Hepatocyte (in vitro differentiated cells): ENCODE measurements around the gene HEBP2. TPM values are rescaled to one million over a fixed set of nuclear protein-coding genes. Genes with fewer than 3 reads are reported as not detected.
"Not testable (repeated sequence)": the region's sequence is repeated elsewhere in the genome, so short reads cannot be mapped to it uniquely, and the experiment has no call there.

Experiments
- DNase-seq: peaks from one replicate; pipeline ENCODE4 v3.0.0-alpha.2; 2016; ENCODE audit warnings: low spot score
- H2AFZ ChIP-seq: fragments of 200-600 bp; sonication (generic); 2 replicates; pipeline ENCODE4 v1.6.0; 2016; ENCODE audit warnings: antibody characterized with exemption, mild to moderate bottlenecking
- H3K27ac ChIP-seq: fragments of 200-600 bp; sonication (generic); 2 replicates; pipeline ENCODE4 v1.5.1; 2016; ENCODE audit warnings: mild to moderate bottlenecking
- H3K27me3 ChIP-seq: fragments of 200-600 bp; sonication (generic); 2 replicates; pipeline ENCODE4 v1.6.1; 2016
- H3K36me3 ChIP-seq: fragments of 200-600 bp; sonication (generic); replicated peaks from 2 replicates; pipeline ENCODE4 v1.5.1; 2016; ENCODE audit warnings: low read depth; ENCODE audit not compliant: insufficient read depth
- H3K4me1 ChIP-seq: fragments of 200-600 bp; sonication (generic); 2 replicates; pipeline ENCODE4 v1.5.1; 2016; ENCODE audit warnings: mild to moderate bottlenecking, moderate library complexity; ENCODE audit not compliant: insufficient read depth
- H3K4me2 ChIP-seq: fragments of 200-600 bp; sonication (generic); 2 replicates; pipeline ENCODE4 v1.6.0; 2016
- H3K4me3 ChIP-seq: fragments of 200-600 bp; sonication (generic); 2 replicates; pipeline ENCODE4 v1.5.1; 2016; ENCODE audit warnings: mild to moderate bottlenecking
- H3K79me2 ChIP-seq: fragments of 200-600 bp; sonication (generic); 2 replicates; pipeline ENCODE4 v1.6.0; 2017; ENCODE audit warnings: mild to moderate bottlenecking
- H3K9me2 ChIP-seq: fragments of 200-600 bp; sonication (generic); replicated peaks from 2 replicates; pipeline ENCODE4 v1.6.0; 2017; ENCODE audit warnings: mild to moderate bottlenecking; ENCODE audit not compliant: insufficient read depth
- H3K9me3 ChIP-seq: fragments of 200-600 bp; sonication (generic); 2 replicates; pipeline ENCODE4 v1.5.1; 2016; ENCODE audit warnings: low read depth, mild to moderate bottlenecking
- H4K20me1 ChIP-seq: fragments of 200-600 bp; sonication (generic); 2 replicates; pipeline ENCODE4 v1.6.0; 2016; ENCODE audit warnings: mild to moderate bottlenecking; ENCODE audit not compliant: insufficient read depth, poor library complexity, severe bottlenecking
- EZH2 ChIP-seq: fragments of 200-600 bp; sonication (generic); IDR thresholded peaks from 2 replicates; pipeline ENCODE4 v1.6.1; 2016; ENCODE audit warnings: antibody characterized with exemption, mild to moderate bottlenecking, borderline replicate concordance
- EZH2phosphoT487 ChIP-seq: fragments of 200-600 bp; sonication (generic); IDR thresholded peaks from one replicate; pipeline ENCODE4 v1.6.1; 2018; ENCODE audit warnings: antibody characterized with exemption, mild to moderate bottlenecking, low read depth, moderate library complexity; ENCODE audit not compliant: unreplicated experiment, severe bottlenecking
- WGBS: methylation state at CpG from one replicate; pipeline ENCODE4 v1.1.6; 2016; ENCODE audit warnings: low lambda C conversion rate; ENCODE audit errors: missing lambda C conversion rate; 5-methylcytosine and 5-hydroxymethylcytosine counted together
- polyA plus RNA-seq: library from polyadenylated mRNA; unstranded; fragments of >200 nt; fragmentation: Nextera tagmentation; extraction: Ambion mirVana; gene quantifications from 2 replicates; pipeline ENCODE4 v1.2.1, GENCODE V29; 2016
- total RNA-seq: library from RNA; depleted of rRNA; stranded (reverse); fragments of >200 nt; gene quantifications from 2 replicates; pipeline ENCODE4 v1.2.3, GENCODE V29; 2014
- TF ChIP-seq, protein P1 (sequence below): fragments of 200-600 bp; sonication (generic); IDR thresholded peaks from 2 replicates; pipeline ENCODE4 v1.5.1; 2016; ENCODE audit warnings: antibody characterized with exemption, mild to moderate bottlenecking; ENCODE audit not compliant: poor library complexity

The HEBP2 gene
- total and polyA plus RNA-seq, 2 experiments from 2014 or later, result 21.6 to 79.0 TPM

DNA sequence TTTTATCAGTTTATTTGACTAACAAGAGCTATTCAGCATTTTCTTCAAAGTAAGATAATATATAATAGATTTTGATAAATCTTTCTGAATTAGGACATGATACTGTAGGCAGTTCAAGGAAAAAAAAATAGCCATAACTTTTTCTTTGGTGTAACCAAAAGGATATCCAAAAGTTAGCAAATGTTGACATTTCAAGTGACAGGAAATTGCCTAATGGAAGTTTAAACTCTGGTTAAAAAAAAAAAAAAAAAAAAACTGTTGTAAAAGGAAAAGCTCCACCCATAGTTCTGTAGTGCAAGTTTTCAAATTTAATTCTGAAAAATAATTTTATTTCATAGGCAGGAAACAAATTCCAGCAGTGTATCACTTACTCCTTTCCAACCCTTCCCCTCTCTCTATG is 18.8 kb downstream of the HEBP2 start:
- no peaks in the 10 kb centered on the region for H3K36me3 ChIP-seq
- H3K27me3 ChIP-seq, result no peaks in the 10 kb centered on the region
- no peak for TF ChIP-seq EZH2
- TF ChIP-seq, protein P1, sequence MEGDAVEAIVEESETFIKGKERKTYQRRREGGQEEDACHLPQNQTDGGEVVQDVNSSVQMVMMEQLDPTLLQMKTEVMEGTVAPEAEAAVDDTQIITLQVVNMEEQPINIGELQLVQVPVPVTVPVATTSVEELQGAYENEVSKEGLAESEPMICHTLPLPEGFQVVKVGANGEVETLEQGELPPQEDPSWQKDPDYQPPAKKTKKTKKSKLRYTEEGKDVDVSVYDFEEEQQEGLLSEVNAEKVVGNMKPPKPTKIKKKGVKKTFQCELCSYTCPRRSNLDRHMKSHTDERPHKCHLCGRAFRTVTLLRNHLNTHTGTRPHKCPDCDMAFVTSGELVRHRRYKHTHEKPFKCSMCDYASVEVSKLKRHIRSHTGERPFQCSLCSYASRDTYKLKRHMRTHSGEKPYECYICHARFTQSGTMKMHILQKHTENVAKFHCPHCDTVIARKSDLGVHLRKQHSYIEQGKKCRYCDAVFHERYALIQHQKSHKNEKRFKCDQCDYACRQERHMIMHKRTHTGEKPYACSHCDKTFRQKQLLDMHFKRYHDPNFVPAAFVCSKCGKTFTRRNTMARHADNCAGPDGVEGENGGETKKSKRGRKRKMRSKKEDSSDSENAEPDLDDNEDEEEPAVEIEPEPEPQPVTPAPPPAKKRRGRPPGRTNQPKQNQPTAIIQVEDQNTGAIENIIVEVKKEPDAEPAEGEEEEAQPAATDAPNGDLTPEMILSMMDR, result no peak
- no peak for TF ChIP-seq EZH2phosphoT487
- no peaks in the 10 kb centered on the region for H3K4me1 ChIP-seq
- H3K27ac ChIP-seq, result no peak overlapping the region
- H3K4me3 ChIP-seq, result no peak overlapping the region
- DNase-seq, result no peak
- no peaks in the 10 kb centered on the region for H3K79me2 ChIP-seq
- no peak overlapping the region for H3K4me2 ChIP-seq
- H3K9me2 ChIP-seq, result no peaks in the 10 kb centered on the region
- no peak overlapping the region for H2AFZ ChIP-seq
- no peaks in the 10 kb centered on the region for H4K20me1 ChIP-seq
- no peaks in the 10 kb centered on the region for H3K9me3 ChIP-seq

DNA sequence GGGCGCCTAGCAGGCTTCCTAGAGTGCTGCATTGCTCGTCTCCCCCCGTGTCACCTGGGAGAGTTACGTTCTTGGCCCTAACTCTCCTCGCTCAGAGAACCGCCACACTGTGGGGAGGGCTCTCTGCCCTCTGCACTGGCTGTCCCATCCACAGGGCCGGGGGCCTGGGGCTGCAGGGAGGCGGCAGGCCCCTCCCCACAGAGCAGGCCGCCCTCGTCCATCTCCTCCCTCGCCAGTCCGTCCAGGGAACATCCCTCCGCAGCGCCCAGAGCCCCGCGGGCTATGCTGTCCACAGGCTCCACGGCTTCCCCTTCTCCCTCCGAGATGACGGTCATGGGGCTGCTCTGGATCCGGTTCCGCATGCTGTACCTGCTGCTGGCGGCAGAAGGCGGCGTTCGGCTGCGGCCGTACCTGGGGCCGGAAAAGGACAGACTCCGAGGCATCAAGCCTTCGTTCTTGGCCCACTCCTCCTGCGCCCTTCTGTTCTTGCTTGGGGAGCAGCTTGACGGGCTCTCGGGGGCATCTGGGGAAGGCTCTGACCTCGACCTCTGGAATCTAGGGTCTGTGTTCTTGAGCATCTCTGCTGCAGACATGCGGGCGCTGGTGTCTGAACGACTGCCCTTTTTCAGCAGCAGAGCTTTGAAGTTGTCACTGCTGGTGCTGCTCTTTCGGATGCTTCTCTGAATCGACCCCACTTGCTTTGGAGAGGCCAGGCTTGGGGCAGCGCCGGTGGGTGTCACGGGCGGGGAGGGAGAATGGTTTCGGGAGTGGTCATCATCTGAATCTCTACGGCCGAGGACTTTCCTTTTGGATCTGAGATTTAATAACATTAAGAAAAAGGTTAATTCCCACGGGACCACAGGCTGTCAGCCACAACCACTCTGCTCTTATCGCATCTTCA is 20.2 kb downstream of the HEBP2 start:
- Histone ChIP-seq H3K27me3 (no peaks in the 10 kb centered on the region), H3K79me2 (no peaks in the 10 kb centered on the region), H3K27ac (no peak overlapping the region), H3K36me3 (no peaks in the 10 kb centered on the region), H4K20me1 (no peaks in the 10 kb centered on the region), H2AFZ (no peak overlapping the region), H3K4me3 (no peak overlapping the region), H3K4me2 (no peak overlapping the region), H3K9me3 (no peaks in the 10 kb centered on the region), H3K4me1 (no peaks in the 10 kb centered on the region), H3K9me2 (no peaks in the 10 kb centered on the region)
- no peak for DNase-seq
- WGBS, result 99% methylated on average over 47 of the region's 48 CpGs
- TF ChIP-seq EZH2phosphoT487 (no peak), EZH2 (no peak)
- TF ChIP-seq, protein P1, result no peak

DNA sequence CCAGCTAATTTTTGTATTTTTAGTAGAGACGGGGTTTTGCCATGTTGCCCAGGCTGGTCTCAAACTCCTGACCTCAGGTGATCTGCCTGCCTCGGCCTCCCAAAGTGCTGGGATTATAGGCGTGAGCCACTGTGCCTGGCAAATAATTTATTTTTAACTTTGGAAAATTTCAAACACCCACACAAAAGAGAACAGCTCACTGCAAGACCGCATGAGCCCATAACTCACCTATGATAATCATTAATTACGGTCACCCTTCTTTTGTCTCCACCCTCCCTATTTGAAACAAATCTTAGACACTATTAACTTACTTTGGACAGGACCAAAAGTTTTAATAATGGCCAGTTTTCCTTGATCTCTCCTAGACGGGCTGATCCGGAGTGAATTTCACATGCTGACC is 21.2 kb downstream of the HEBP2 start:
- not testable (repeated sequence) for H3K27ac ChIP-seq, H3K27me3 ChIP-seq, H3K36me3 ChIP-seq, H3K4me3 ChIP-seq, DNase-seq, H3K4me2 ChIP-seq, H3K9me2 ChIP-seq, H2AFZ ChIP-seq, H3K79me2 ChIP-seq, H3K9me3 ChIP-seq, H3K4me1 ChIP-seq, H4K20me1 ChIP-seq
- WGBS, result 95% methylated on average over 7 of the region's 7 CpGs

DNA sequence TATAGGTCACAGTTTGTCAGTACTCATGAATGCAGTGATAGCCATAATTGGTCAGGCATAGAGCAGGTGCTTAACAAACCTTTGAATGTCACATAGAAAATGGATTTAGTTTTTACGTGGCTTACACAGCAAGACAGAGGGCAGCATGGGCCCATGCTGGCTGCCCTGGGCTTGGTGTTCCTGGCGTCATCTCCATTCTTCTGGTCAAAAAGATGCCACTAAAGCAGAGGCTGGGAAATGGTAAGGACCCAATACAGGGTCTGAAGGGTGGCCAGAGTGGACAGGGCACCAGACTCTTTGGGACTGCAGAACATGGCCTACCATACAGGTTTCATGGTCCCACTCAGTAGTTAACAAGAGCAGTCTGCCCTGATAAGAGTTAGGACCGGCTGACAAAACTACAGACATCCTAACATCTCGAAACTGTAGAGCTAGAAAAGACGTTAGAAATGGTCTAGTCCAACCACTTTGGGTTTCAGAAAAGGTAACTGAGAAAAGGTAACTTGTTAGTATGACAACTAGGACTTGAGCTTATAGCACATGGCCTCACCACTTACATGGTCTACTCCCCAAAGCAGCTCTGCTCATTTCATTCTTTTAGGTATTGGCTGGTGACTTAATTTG is 22.6 kb downstream of the HEBP2 start:
- WGBS, result 91% methylated on average over 5 of the region's 5 CpGs
- no peak for DNase-seq
- Histone ChIP-seq H3K4me1 (no peaks in the 10 kb centered on the region), H3K4me3 (no peak overlapping the region), H3K27ac (no peak overlapping the region), H4K20me1 (no peaks in the 10 kb centered on the region), H3K27me3 (no peaks in the 10 kb centered on the region), H3K36me3 (no peaks in the 10 kb centered on the region), H3K79me2 (no peaks in the 10 kb centered on the region), H2AFZ (no peak overlapping the region), H3K9me2 (no peaks in the 10 kb centered on the region), H3K4me2 (no peak overlapping the region), H3K9me3 (no peaks in the 10 kb centered on the region)
- TF ChIP-seq, protein P1, result no peak
- TF ChIP-seq EZH2phosphoT487, result no peak
